Activated T-cell treated with anti-CD3 and anti-CD28 coated beads, Interleukin-2, amount 50 U/mL, for 4 hours (primary cell): ENCODE results near the gene NIFK. TPM values are rescaled to one million over a fixed set of nuclear protein-coding genes. Genes with fewer than 3 reads are reported as not detected.
"Not testable (repeated sequence)": the region's sequence is repeated elsewhere in the genome, so short reads cannot be mapped to it uniquely, and the experiment has no call there.

Experiments used
- ATAC-seq, 2 donors: fragments of 200-7000 bp; cut with Tn5 transposase; one replicate each; pipeline ENCODE4 v1.10.0; 2021
- DNase-seq: peaks from one replicate; pipeline ENCODE4 v3.0.0-alpha.2; 2020
- H3K27me3 Mint-ChIP-seq: one replicate; pipeline ENCODE4 v1.8.0; 2021; ENCODE audit warnings: low read depth, mixed read lengths
- H3K36me3 Mint-ChIP-seq: one replicate; pipeline ENCODE4 v1.8.0; 2022; ENCODE audit warnings: mixed read lengths; ENCODE audit not compliant: insufficient read depth
- H3K4me1 Mint-ChIP-seq: one replicate; pipeline ENCODE4 v1.8.0; 2021; ENCODE audit warnings: low read depth, mixed read lengths
- H3K4me3 Mint-ChIP-seq: one replicate; pipeline ENCODE4 v1.8.0; 2021; ENCODE audit warnings: mild to moderate bottlenecking, moderate library complexity, mixed read lengths
- H3K9me3 Mint-ChIP-seq: one replicate; pipeline ENCODE4 v1.8.0; 2021; ENCODE audit warnings: mixed read lengths
- total RNA-seq, 3 donors: library from RNA; stranded (reverse); gene quantifications; one replicate each; pipeline ENCODE4 v1.2.1, GENCODE V29; 2021

Gene NIFK
- total RNA-seq, 3 donors from 2014 or later: 198 to 247 (median 209) TPM

DNA sequence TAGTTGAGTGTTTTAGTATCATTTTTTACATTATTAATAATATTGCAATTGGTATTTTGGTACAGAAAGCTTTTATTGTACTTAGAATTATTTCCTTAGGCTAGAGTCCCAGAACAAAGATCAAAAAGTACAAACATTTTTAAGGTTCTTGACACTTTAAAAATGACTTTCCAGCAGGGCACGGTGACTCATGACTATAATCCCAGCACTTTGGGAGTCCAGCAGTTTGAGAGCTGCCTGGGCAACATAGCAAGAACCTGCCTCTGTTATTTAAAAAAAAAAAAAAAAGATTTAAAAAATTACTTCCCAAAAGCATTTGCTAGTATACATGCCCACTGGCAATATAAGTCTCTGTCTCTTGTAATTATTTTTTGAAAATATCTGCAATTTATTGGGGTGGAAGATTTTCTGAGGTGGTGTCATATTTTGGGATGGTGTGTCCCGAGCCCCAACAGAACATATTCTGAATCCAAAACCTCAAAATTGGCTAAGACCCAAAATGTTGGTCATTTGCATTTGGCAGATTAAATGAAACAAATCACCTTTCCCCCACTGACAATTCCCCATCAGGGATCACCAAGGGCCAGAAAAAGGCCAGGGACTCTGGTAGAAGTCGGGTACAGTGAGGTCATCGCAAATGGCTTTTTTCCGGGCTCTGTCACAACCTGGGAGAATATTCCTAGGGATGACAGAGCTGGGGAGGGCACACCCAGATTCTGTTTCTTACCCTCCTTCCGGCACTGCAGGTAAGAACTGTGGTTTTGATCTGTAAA lies 42.1 kb downstream of the NIFK start:
- Mint-ChIP-seq H3K4me1 (peaks cover 17% of the 10 kb centered on the region), H3K36me3 (no peaks in the 10 kb centered on the region), H3K9me3 (no peaks in the 10 kb centered on the region), H3K4me3 (no peak overlapping the region), H3K27me3 (no peaks in the 10 kb centered on the region)
- DNase-seq: no peak
- ATAC-seq: no peak

DNA sequence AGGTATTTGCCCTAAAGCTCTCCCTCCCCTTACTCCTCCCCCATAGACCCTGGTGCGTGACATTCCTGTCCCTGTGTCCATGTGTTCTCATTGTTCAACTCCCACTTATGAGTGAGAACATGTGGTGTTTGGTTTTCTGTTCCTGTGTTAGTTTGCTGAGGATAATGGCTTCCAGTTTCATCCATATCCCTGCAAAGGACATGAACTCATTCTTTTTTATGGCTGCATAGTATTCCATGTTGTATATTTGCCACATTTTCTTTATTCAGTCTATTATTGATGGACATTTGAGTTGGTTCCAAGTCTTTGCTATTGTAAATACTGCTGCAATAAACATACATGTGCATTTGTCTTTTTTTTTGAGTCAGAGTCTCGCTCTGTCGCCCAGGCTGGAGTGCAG lies 46.1 kb downstream of the NIFK start:
- not testable (repeated sequence) for H3K27me3 Mint-ChIP-seq, H3K4me1 Mint-ChIP-seq, DNase-seq, H3K36me3 Mint-ChIP-seq, ATAC-seq, H3K4me3 Mint-ChIP-seq, H3K9me3 Mint-ChIP-seq

- Mint-ChIP-seq H3K27me3 (no peaks in the 10 kb centered on the region), H3K9me3 (no peaks in the 10 kb centered on the region), H3K36me3 (no peaks in the 10 kb centered on the region), H3K4me3 (no peak overlapping the region), H3K4me1 (no peaks in the 10 kb centered on the region)
- ATAC-seq (no peak), DNase-seq (no peak)
Measured at GRCh38 chr2:121690095-121690494, 46.6 kb downstream of the NIFK start.

- H3K9me3 Mint-ChIP-seq: peaks cover under 1% of the 10 kb centered on the region
- H3K27me3 Mint-ChIP-seq: no peaks in the 10 kb centered on the region
- H3K4me1 Mint-ChIP-seq: no peaks in the 10 kb centered on the region
- no peak overlapping the region for H3K4me3 Mint-ChIP-seq
- no peak for ATAC-seq
- DNase-seq: no peak
- peaks cover under 1% of the 10 kb centered on the region for H3K36me3 Mint-ChIP-seq
Measured at GRCh38 chr2:121689356-121689755, 47.3 kb downstream of the NIFK start.

- no peak overlapping the region for H3K4me3 Mint-ChIP-seq
- DNase-seq (no peak), ATAC-seq (no peak)
- no peaks in the 10 kb centered on the region for H3K4me1 Mint-ChIP-seq
- H3K9me3 Mint-ChIP-seq: peaks cover 6% of the 10 kb centered on the region
- no peaks in the 10 kb centered on the region for H3K27me3 Mint-ChIP-seq
- H3K36me3 Mint-ChIP-seq: peaks cover 2% of the 10 kb centered on the region
Measured at GRCh38 chr2:121688820-121689219, 47.9 kb downstream of the NIFK start.

DNA sequence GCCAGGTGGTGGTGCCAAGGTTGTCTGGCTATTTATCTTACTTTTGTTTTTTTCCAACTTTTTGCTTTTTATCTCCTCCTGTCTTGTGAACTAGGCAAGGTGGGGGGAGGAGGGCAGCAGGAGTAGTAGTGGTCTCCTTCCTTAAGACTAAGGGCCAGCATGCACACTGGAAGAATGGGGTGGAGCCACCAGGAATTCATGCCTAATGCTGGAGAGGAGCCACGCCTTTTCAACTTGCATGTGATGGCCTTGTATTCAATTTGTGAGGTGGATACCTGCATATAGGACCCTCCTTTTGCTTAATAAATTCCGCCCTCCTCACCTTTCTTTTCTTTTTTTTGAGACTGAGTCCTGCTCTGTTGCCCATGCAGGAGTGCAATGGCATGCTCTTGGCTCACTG lies 49.8 kb downstream of the NIFK start:
- Mint-ChIP-seq H3K4me3 (no peak overlapping the region), H3K4me1 (no peaks in the 10 kb centered on the region), H3K27me3 (no peaks in the 10 kb centered on the region), H3K9me3 (peaks cover 18% of the 10 kb centered on the region), H3K36me3 (peaks cover 2% of the 10 kb centered on the region)
- no peak for ATAC-seq
- DNase-seq: no peak

DNA sequence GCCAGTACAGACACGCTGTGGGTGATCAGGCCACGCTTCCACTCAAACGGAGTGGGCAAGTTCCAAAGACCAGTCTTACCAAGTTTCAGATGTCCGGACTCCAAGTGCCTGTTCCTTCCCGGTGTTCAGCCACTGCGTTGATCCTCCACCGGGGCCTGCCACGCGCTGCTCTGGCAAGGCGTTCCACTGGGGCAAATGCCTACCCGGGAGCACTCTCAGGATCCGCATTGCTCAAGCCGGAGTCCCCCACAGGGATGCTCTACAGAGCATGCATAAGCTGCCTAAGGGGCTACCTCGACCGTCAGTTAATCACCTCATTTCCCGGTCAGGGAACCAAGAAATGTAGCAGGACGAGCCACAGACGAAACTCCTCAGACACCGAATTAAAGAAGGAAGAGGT lies 50.5 kb downstream of the NIFK start:
- Mint-ChIP-seq H3K27me3 (no peaks in the 10 kb centered on the region), H3K4me1 (no peaks in the 10 kb centered on the region)
- no peak for DNase-seq

GRCh38 chr2:121682396-121683298 lies 54.0 kb downstream of the NIFK start:
- Mint-ChIP-seq H3K36me3 (peaks cover 2% of the 10 kb centered on the region), H3K4me1 (no peaks in the 10 kb centered on the region), H3K9me3 (peaks cover 34% of the 10 kb centered on the region), H3K4me3 (no peak overlapping the region), H3K27me3 (no peaks in the 10 kb centered on the region)
- ATAC-seq (no peak), DNase-seq (no peak)

More for the DNA sequence above, 50.5 kb downstream of the NIFK start:
- H3K36me3 Mint-ChIP-seq: peaks cover 2% of the 10 kb centered on the region
- no peak overlapping the region for H3K4me3 Mint-ChIP-seq
- ATAC-seq: no peak
- H3K9me3 Mint-ChIP-seq: peaks cover 24% of the 10 kb centered on the region

DNA sequence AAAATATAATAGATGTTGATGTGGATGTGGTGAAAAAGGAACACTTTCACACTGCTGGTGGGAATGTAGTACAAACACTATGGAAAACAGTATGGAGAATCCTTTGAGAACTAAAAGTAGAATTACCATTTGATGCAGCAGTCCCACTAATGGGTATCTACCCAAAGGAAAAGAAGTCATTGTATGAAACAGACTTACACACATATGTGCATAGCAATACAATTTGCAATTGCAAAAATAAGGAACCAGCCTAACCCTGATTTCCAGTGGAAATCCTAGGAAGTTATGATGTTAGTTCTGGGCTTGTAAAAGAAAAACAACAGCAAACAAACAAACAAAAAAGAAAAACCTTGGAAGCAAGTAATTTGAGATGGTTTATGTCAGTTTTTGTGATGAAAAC lies 58.8 kb downstream of the NIFK start:
- ATAC-seq (no peak), DNase-seq (no peak)
- Mint-ChIP-seq H3K4me3 (no peak overlapping the region), H3K27me3 (no peaks in the 10 kb centered on the region), H3K36me3 (no peaks in the 10 kb centered on the region), H3K4me1 (no peaks in the 10 kb centered on the region), H3K9me3 (peaks cover 47% of the 10 kb centered on the region)

Other genes starting within 250 kb of the NIFK start
- not detected for gene RNU4ATAC, start 206.0 kb downstream of the NIFK start, total RNA-seq
- gene CLASP1, start 87.4 kb downstream of the NIFK start, total RNA-seq: 10 to 100 TPM; 48.3 to 68.2 (median 63.2) TPM
- 100 to 1,000 TPM in 1 of 3 donors, 10 to 100 TPM in 2; 93.3 to 108 (median 95.2) TPM for gene TSN, start 18.8 kb upstream of the NIFK start, total RNA-seq